ENCODE results near the gene IDNK.

The IDNK gene

DNA sequence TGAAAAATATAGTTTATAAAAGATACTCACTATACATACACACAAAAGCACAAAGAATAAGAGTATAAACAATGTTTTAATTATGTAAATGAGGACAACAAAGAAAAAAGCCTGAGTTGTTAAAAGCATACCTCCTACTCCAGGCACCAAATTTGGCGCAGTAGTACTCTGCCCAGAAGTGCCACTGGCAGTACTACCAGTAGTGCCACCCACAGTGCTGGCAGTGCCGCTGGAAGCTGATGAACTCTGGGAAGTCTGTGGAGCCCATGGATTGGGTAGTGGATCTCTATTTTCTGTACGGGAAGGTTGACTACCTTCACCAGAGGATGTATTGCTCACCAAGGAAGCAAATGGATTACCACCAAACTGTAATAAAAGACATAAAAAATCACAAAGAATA, 54.7 kb downstream of the IDNK start:
- in situ Hi-C loops (cut with MboI; ENCODE audit: low sequenced_read_pairs), result no loop called here

GRCh38 chr9:83680233-83680632, 57.3 kb downstream of the IDNK start:
- in situ Hi-C loops (cut with MboI; ENCODE audit: low sequenced_read_pairs), result no loop called here

DNA sequence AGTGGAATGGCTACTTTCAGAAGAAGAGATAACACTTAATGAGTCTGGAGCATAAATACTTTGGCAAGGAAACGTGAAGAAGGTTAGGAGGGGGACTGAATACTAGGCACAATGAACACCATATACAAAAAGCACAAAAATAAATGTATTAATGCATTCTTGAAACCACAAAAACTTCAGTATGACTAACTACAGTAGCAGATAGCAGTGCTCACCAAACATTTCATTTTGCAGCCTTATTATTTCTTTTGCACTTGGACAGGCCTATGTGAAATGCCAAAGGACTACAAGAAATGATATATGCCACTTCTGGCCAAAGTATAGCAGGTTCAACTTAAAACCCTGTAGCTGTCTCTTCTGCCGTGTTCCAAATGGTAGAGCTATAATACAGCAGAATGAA, 58.5 kb downstream of the IDNK start:
- in situ Hi-C loops (cut with MboI; ENCODE audit: low sequenced_read_pairs), result no loop called here

GRCh38 chr9:83688921-83689320, 66.0 kb downstream of the IDNK start:
- in situ Hi-C loops (cut with MboI; ENCODE audit: low sequenced_read_pairs), result no loop called here

DNA sequence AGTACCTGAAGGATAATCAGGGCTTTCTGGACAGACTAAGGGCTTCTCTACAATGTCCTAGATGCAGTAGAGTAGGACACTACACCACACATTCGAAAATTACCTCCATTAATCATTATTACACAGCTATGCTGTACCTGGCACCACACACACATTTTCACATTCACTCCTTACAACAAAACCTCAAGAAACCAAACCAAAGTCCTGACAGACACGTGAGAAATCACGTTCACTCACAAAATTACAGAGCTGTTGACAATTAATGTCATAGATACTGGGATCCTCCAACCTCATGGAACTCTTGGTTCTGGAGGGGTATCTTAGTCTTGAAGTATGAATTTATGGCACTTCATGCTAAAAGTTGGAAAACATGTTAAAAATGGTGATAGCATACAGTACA, 68.5 kb downstream of the IDNK start:
- in situ Hi-C loops (cut with MboI; ENCODE audit: low sequenced_read_pairs), result no loop called here
